ENCODE results near the gene TTLL1. TPM values are rescaled to one million over a fixed set of nuclear protein-coding genes. Genes with fewer than 3 reads are reported as not detected.
"Not testable (repeated sequence)": the region's sequence is repeated elsewhere in the genome, so short reads cannot be mapped to it uniquely, and the experiment has no call there.

TTLL1 gene
- total RNA-seq, 2 experiments from 2014 or later: 4.2 to 6.0 TPM

DNA sequence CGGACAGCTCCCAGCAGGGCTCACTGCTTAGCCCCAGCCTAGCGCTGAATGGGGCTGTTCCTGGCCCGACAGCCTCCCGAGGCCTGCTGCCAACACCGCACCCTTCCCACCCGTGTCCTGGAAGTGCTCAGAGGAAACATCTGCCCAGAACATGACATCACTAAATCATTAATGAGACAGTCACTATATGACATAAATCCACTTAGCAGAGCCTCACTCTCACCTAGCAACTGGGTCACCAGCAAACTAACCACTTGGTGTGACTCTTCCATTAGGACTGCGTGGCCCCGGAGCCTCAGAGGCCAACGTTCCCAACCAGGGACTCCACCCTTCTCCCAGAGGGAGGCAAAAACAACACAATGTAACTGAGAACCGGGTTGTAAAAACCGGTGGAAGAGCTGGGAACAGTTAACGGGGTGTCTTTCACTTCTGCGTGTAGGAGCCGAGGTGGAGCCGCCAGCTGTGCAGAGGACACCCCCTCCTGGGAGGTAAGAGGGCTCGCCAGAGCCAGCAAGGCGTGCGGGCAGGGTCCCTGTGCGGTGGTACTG, 52.8 kb downstream of the TTLL1 start:
- no peaks in the 10 kb centered on the region for H3K9me3 Mint-ChIP-seq
- H3K36me3 Mint-ChIP-seq (ENCODE audit: low read depth): no peaks in the 10 kb centered on the region
- ATAC-seq (no peak), DNase-seq (no peak)
- intact Hi-C loops (cut with micrococcal nuclease): no loop called here
- H3K4me3 Mint-ChIP-seq: no peak overlapping the region
- peaks cover 4% of the 10 kb centered on the region for H3K4me1 Mint-ChIP-seq (ENCODE audit: low read depth)
- no peak overlapping the region for H3K27ac Mint-ChIP-seq
- ChIA-PET CTCF (no interaction called here), POLR2A (no interaction called here)
- H3K27me3 Mint-ChIP-seq: no peaks in the 10 kb centered on the region
- TF ChIP-seq, protein P1, sequence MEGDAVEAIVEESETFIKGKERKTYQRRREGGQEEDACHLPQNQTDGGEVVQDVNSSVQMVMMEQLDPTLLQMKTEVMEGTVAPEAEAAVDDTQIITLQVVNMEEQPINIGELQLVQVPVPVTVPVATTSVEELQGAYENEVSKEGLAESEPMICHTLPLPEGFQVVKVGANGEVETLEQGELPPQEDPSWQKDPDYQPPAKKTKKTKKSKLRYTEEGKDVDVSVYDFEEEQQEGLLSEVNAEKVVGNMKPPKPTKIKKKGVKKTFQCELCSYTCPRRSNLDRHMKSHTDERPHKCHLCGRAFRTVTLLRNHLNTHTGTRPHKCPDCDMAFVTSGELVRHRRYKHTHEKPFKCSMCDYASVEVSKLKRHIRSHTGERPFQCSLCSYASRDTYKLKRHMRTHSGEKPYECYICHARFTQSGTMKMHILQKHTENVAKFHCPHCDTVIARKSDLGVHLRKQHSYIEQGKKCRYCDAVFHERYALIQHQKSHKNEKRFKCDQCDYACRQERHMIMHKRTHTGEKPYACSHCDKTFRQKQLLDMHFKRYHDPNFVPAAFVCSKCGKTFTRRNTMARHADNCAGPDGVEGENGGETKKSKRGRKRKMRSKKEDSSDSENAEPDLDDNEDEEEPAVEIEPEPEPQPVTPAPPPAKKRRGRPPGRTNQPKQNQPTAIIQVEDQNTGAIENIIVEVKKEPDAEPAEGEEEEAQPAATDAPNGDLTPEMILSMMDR (IDR thresholded peaks at IDR 0.05): no peak

DNA sequence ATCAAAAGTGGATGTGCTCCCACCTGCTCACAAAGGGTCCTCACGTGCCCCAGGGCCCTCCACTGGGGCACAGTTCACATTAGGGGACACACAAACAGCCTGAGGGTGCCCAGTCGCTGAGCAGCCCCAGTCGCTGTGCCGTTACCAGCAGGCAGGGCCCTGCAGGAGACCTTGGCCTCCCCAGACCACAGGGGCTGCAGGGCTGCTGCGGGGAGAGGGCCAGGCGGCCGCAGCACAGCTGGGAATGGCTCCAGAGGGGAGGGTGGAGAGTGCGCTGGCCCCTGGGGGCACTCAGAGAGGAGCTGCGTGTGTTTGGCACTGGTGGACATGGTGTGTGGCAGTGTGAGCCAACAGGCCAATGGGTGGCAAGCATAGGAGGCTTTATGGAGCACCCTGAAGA, 53.9 kb downstream of the TTLL1 start:
- no peak overlapping the region for H3K4me3 Mint-ChIP-seq
- CTCF ChIA-PET: interaction anchor here (1.5 to 2.7 kb wide), 4 partner anchors 44 to 178 kb away, joined by 3 to 11 read pairs (median 8); partner anchors contain the start of gene ARFGAP3

DNA sequence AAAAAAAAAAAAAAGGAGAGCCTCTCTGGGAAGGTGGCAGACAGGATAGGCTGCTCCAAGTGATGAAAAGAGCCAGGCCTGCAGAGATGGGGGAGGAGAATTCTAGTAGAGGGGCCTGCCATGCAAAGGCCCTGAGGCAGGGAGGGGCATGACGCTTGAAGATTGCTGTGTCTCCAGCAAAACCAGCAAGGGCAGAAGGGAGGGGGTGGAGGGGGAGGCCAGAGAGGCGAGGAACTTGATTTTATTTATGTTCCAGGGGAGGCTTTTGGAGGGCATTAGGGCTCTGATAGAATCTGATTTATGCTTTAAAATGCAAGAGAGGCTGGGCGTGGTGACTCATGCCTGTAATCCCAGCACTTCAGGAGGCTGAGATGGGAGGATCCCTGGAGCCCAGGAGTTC, 57.6 kb downstream of the TTLL1 start:
- TF ChIP-seq, protein P1 (IDR thresholded peaks at IDR 0.05): no peak
- H3K9me3 Mint-ChIP-seq: no peaks in the 10 kb centered on the region
- ChIA-PET CTCF (interaction anchor here (2.9 kb wide), 1 partner anchor 164 kb away, joined by 18 read pairs; no protein-coding TSS in a partner anchor), POLR2A (no interaction called here)
- no peak overlapping the region for H3K4me3 Mint-ChIP-seq
- no peaks in the 10 kb centered on the region for H3K27me3 Mint-ChIP-seq
- DNase-seq (no peak), ATAC-seq (no peak)
- intact Hi-C loops (cut with micrococcal nuclease): no loop called here
- no peak overlapping the region for H3K27ac Mint-ChIP-seq
- peaks cover 4% of the 10 kb centered on the region for H3K4me1 Mint-ChIP-seq (ENCODE audit: low read depth)
- H3K36me3 Mint-ChIP-seq (ENCODE audit: low read depth): no peaks in the 10 kb centered on the region

More for the DNA sequence above, 53.9 kb downstream of the TTLL1 start:
- Mint-ChIP-seq H3K9me3 (no peaks in the 10 kb centered on the region), H3K27me3 (no peaks in the 10 kb centered on the region), H3K27ac (no peak overlapping the region), H3K36me3 (ENCODE audit: low read depth) (no peaks in the 10 kb centered on the region), H3K4me1 (ENCODE audit: low read depth) (peaks cover 4% of the 10 kb centered on the region)
- TF ChIP-seq, protein P1 (IDR thresholded peaks at IDR 0.05): no peak
- intact Hi-C loops (cut with micrococcal nuclease): no loop called here
- no peak for DNase-seq
- no peak for ATAC-seq
- POLR2A ChIA-PET: interaction anchor here (0.6 kb wide), 1 partner anchor 772 kb away, joined by 3 read pairs; no protein-coding TSS in a partner anchor

DNA sequence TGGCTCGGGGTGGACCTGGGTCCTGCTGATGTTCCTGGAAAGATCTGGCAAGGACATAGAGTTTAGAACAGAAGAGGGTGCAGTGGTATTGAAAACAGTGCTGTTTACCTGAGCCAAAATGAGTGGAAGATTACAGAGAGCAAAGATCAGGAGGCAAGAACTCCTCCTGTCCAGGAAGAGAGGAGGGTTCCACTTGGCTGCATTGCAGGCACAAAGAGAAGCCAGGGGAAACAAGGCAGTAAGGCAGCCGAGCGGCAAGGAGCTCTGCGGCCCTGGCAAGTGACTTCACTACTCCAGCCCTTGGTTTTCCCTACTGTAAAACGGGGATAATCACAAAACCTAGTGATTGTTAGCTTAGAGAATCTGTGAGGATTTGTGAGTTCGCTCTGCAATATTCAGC, 70.6 kb downstream of the TTLL1 start:
- no peak for ATAC-seq
- POLR2A ChIA-PET: no interaction called here
- Mint-ChIP-seq H3K4me3 (no peak overlapping the region), H3K27me3 (no peaks in the 10 kb centered on the region), H3K9me3 (no peaks in the 10 kb centered on the region), H3K4me1 (ENCODE audit: low read depth) (peaks cover 9% of the 10 kb centered on the region), H3K36me3 (ENCODE audit: low read depth) (no peaks in the 10 kb centered on the region), H3K27ac (no peak overlapping the region)
- TF ChIP-seq, protein P1 (IDR thresholded peaks at IDR 0.05): no peak
- DNase-seq: no peak
- CTCF ChIA-PET: no interaction called here
- intact Hi-C loops (cut with micrococcal nuclease): no loop called here

DNA sequence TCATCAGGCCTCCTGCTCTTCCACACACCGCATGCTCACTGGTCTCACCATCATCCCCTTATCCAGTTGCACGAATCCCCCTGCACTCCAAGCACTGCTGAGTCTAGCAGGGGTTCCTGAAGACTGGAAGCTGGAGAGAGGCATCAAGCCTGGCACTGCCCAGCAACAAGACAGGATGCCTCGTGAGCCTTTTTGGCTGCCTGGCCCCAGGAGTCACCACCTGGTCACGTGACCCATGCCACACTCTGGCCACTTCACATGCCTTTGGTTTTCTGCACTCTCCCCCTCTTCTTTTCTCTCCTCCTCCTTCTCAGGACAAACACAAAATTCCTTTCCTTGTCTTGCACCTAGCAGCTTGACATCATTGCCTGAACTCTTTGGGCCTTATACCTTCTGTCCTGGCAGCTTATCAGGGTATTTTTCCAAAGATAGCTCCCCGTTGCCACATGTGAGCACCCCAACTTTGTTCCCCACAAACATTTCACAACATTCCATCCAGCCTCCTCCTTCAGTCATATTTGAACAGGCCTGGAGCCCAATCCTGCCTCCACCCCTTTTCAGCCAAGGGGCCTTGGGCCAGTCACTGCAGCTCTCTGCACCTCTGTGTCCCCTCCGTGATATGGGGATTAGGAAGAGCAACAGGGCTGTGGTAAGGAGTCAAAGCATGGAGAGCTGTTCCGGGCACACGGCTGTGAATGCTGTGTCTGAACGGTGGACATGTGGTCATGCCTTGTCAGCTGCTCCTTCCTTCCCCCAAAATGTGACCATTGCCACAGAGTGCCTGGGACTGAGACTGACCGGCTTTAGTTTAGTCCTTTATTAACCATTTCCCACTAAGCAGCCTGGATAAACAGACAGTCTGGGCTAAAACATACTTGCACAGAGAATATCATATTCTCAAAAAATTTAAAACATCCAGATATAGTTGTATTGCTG, 71.4 kb downstream of the TTLL1 start:
- TF ChIP-seq, protein P1 (IDR thresholded peaks at IDR 0.05): no peak
- ATAC-seq (no peak), DNase-seq (no peak)
- Mint-ChIP-seq H3K4me3 (no peak overlapping the region), H3K27ac (no peak overlapping the region), H3K4me1 (ENCODE audit: low read depth) (peaks cover 15% of the 10 kb centered on the region), H3K27me3 (no peaks in the 10 kb centered on the region), H3K9me3 (no peaks in the 10 kb centered on the region), H3K36me3 (ENCODE audit: low read depth) (no peaks in the 10 kb centered on the region)
- intact Hi-C loops (cut with micrococcal nuclease): no loop called here
- CTCF ChIA-PET: interaction anchor here (1.9 kb wide), 1 partner anchor 15 kb away, joined by 4 read pairs; no protein-coding TSS in a partner anchor
- POLR2A ChIA-PET: no interaction called here

DNA sequence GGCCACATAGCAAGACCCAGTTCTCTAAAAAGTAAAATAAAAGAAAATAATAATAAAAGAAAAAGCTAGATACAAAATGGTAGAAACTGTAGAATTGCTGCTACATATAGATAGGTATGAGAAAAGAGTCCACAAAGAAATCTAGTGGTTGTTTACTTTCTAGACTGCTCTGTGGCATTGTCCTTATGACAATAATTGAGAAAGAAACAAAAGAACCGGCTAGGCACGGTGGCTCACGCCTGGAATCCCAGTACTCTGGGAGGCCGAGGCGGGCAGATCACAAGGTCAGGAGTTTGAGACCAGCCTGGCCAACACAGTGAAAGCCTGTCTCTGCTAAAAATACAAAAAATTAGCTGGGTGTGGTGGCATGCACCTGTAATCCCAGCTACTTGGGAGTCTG, 73.0 kb downstream of the TTLL1 start:
- peaks cover 15% of the 10 kb centered on the region for H3K4me1 Mint-ChIP-seq (ENCODE audit: low read depth)
- ChIA-PET POLR2A (interaction anchor here (1.6 to 2.2 kb wide), 2 partner anchors 96 to 97 kb away, joined by 3 to 6 read pairs; no protein-coding TSS in a partner anchor), CTCF (interaction anchor here (1.9 kb wide), 1 partner anchor 17 kb away, joined by 4 read pairs; no protein-coding TSS in a partner anchor)
- DNase-seq; H3K9me3 Mint-ChIP-seq; H3K27me3 Mint-ChIP-seq; intact Hi-C loops (cut with micrococcal nuclease); H3K4me3 Mint-ChIP-seq; ATAC-seq; H3K27ac Mint-ChIP-seq; H3K36me3 Mint-ChIP-seq (ENCODE audit: low read depth): not testable (repeated sequence)
